HepG2 (cell line): ENCODE measurements around the gene DGCR8.

Experiments used
- ELF4 ChIP-seq: sonication (generic); formaldehyde crosslinking; IDR thresholded peaks from 2 replicates; pipeline ENCODE4 v1.5.0; 2020; ENCODE audit warnings: missing genetic modification reagents, mild to moderate bottlenecking, moderate library complexity, borderline replicate concordance
- ELK4 ChIP-seq: sonication (generic); formaldehyde crosslinking; IDR thresholded peaks from 2 replicates; pipeline ENCODE4 v1.9.0; 2021; ENCODE audit warnings: missing genetic modification reagents, borderline replicate concordance
- NFYB ChIP-seq: sonication (generic); formaldehyde crosslinking; IDR thresholded peaks from 2 replicates; pipeline ENCODE4 v1.4.0; 2020; ENCODE audit warnings: missing genetic modification reagents
- ZNF138 ChIP-seq: sonication (generic); formaldehyde crosslinking; IDR thresholded peaks from 2 replicates; pipeline ENCODE4 v1.5.0; 2020; ENCODE audit warnings: mild to moderate bottlenecking, low read depth, missing genetic modification reagents
- ZNF501 ChIP-seq: sonication (generic); formaldehyde crosslinking; IDR thresholded peaks from 2 replicates; pipeline ENCODE4 v1.5.1; 2020; ENCODE audit warnings: mild to moderate bottlenecking, moderate library complexity, missing genetic modification reagents
- ZZZ3 ChIP-seq: sonication (generic); formaldehyde crosslinking; IDR thresholded peaks from 2 replicates; pipeline ENCODE4 v1.4.0; 2020; ENCODE audit warnings: missing genetic modification reagents, mild to moderate bottlenecking, borderline replicate concordance

DNA sequence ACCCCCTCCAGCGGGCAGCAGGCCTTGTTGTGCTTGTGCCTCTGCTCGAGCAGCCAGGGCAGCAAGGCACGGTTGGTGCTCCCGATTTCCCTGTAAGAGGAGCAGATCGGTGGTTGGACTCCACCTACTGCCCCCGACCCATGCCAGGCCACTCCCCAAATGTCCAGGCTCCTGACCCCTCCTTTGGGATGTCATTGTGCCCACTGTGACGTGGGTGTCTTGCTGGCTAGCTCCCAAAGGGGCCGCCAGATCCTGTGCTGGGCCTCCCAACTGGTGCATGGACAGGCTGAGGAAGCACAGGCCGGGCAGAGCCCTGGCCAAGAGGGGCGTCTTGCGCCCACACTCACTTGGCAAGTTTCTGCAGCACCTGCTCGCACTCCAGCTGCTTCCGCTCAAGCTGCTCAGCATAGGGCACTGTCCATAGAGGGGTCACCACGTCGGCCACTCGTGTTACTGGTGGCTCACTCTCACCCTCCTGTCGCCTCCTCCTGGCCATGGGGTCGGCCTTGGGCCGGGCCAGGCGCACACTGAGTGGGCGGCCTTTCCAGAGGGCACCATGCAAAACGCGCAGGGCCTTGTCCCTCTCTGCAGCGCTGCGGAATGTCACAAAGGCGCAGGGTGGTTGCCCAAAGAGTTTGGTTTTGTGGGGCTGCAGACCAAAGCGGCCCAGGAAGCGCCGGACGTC, 35.8 kb downstream of the DGCR8 start, which contains the start of gene RANBP1:
- TF ChIP-seq ZNF501 (CRISPR knock-in tag) (no peak), ELF4 (CRISPR knock-in tag) (no peak), NFYB (CRISPR knock-in tag) (no peak), ZZZ3 (no peak), ELK4 (CRISPR knock-in tag) (no peak), ZNF138 (no peak)
